Astrocyte of the spinal cord (primary cell): Measurements from ENCODE around the gene IL13RA1.

Experiments used
- DNase-seq: peaks from one replicate; pipeline ENCODE4 v3.0.0; 2011; ENCODE audit warnings: low read depth, low spot score
- H3K4me3 ChIP-seq: 2 replicates; pipeline ENCODE4 v1.5.1; 2011; ENCODE audit warnings: low read depth, mild to moderate bottlenecking, low read length, moderate library complexity
- in situ Hi-C: cut with HindIII; loops from 2 replicates; pipeline ENCODE4 v1.10.0; 2017; ENCODE audit warnings: low sequenced_read_pairs
- TF ChIP-seq, protein P1 (sequence below): IDR thresholded peaks from 2 replicates; pipeline ENCODE4 v1.5.1; 2012; ENCODE audit warnings: low read depth, mild to moderate bottlenecking, low read length, inconsistent platforms

Gene IL13RA1

DNA sequence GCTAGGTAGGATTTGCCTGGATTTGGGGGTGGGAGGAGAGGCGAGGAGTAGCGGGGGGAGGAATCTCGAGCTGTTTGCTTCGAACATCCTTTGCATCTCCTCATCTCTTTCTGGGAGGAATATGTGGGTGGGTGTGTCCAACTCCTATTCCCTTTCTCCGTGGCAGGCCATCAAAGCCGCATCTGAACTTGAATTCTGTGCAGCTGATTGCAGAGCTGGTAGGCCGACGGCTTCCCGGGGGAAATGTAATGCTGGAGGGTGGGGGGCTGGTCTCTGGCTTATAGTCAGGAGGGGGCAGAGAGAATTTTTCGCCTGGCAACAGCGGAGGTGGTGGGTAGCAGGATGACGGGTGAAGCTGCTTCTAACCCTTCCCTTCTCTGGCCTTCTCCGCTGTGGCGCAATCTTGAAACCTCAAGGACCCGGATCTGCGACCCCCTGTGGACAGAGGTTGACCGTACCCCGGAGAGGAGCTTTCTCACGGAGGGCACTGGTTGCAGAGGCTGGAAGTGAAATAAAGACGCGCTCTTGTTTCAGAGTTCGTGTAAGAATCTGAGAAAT is 96.8 kb downstream of the IL13RA1 start:
- TF ChIP-seq, protein P1, sequence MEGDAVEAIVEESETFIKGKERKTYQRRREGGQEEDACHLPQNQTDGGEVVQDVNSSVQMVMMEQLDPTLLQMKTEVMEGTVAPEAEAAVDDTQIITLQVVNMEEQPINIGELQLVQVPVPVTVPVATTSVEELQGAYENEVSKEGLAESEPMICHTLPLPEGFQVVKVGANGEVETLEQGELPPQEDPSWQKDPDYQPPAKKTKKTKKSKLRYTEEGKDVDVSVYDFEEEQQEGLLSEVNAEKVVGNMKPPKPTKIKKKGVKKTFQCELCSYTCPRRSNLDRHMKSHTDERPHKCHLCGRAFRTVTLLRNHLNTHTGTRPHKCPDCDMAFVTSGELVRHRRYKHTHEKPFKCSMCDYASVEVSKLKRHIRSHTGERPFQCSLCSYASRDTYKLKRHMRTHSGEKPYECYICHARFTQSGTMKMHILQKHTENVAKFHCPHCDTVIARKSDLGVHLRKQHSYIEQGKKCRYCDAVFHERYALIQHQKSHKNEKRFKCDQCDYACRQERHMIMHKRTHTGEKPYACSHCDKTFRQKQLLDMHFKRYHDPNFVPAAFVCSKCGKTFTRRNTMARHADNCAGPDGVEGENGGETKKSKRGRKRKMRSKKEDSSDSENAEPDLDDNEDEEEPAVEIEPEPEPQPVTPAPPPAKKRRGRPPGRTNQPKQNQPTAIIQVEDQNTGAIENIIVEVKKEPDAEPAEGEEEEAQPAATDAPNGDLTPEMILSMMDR = no peak
- in situ Hi-C loops = no loop called here
- no peak for DNase-seq

DNA sequence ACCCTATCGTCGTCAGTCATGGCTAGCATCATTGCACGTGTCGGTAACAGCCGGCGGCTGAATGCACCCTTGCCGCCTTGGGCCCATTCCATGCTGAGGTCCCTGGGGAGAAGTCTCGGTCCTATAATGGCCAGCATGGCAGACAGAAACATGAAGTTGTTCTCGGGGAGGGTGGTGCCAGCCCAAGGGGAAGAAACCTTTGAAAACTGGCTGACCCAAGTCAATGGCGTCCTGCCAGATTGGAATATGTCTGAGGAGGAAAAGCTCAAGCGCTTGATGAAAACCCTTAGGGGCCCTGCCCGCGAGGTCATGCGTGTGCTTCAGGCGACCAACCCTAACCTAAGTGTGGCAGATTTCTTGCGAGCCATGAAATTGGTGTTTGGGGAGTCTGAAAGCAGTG is 97.8 kb downstream of the IL13RA1 start:
- H3K4me3 ChIP-seq = no peak overlapping the region
- TF ChIP-seq, protein P1 = no peak
- in situ Hi-C loops = no loop called here
- no peak for DNase-seq

More for the DNA sequence above, 96.8 kb downstream of the IL13RA1 start:
- H3K4me3 ChIP-seq = peak overlapping the region; percentile 32

DNA sequence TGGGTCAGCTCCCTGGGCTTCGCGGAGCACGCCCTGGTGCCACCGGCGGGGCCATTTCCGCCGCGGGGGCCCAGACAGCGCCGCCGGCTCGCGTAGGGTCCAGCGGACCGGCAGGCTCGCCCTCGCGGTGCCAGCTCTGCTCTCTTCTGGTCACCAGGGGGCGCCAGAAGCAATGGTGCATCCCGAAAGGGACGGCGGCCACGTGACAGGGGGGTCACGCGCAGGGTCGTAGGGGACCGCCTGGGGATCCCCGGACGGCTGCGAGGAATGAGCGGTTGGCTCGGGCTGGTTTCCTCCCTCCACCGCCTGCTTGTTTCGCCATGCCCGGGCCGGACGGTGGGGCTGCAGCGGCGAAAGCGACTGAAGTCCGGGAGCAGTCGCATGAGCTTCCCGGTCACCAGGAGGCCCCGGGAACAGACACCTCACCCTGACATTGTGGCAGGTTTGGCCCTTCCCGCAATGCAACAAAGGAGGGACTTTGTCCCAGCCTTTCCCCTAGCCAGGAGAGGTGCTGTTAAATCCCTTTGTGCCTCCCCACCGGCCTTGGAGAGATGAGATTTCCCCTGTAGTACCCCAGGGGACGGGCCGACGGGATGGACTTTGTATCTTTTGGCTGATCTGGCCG is 112.0 kb downstream of the IL13RA1 start:
- DNase-seq = peak; percentile 31
- TF ChIP-seq, protein P1 = peak; percentile 60
- in situ Hi-C loops = no loop called here
- peak overlapping the region; percentile 42 for H3K4me3 ChIP-seq
